Testis (tissue), 3 donors: ENCODE measurements around the gene RNU6-8. TPM values are rescaled to one million over a fixed set of nuclear protein-coding genes. Genes with fewer than 3 reads are reported as not detected.

Experiments used
- DNase-seq: peaks from one replicate; pipeline ENCODE4 v3.0.0-alpha.2; 2019
- H3K27ac ChIP-seq, 2 donors: fragments of 200-600 bp; sonication (generic); one replicate each; pipeline ENCODE4 v1.5.1; 2019
- H3K27me3 ChIP-seq: fragments of 200-600 bp; sonication (generic); one replicate; pipeline ENCODE4 v1.5.1; 2019
- H3K36me3 ChIP-seq: fragments of 200-600 bp; sonication (generic); one replicate; pipeline ENCODE4 v1.5.1; 2017; ENCODE audit warnings: low read depth; ENCODE audit errors: missing control alignments
- H3K4me1 ChIP-seq: fragments of 200-600 bp; sonication (generic); one replicate; pipeline ENCODE4 v1.5.1; 2019
- H3K4me3 ChIP-seq, 2 donors: fragments of 200-600 bp; sonication (generic); one replicate each; pipeline ENCODE4 v1.5.1; 2017 to 2019
- H3K9me3 ChIP-seq: fragments of 200-600 bp; sonication (generic); one replicate; pipeline ENCODE4 v1.5.1; 2017
- POLR2A ChIP-seq: fragments of 450-650 bp; IDR thresholded peaks from one replicate; pipeline ENCODE4 v1.6.1; 2017; ENCODE audit warnings: antibody characterized with exemption, mild to moderate bottlenecking, moderate library complexity
- WGBS, 2 donors: methylation state at CpG; one replicate each; pipeline ENCODE4 v1.1.5; 2018; 5-methylcytosine and 5-hydroxymethylcytosine counted together
- intact Hi-C: fragments of 100-400 bp; cut with DNase I; formaldehyde crosslinking; loops from one replicate; pipeline ENCODE4 v1.15.1; 2023; ENCODE audit warnings: low total_unique reads
- polyA plus RNA-seq: library from polyadenylated mRNA; stranded (reverse); fragments of 350-450 nt; fragmentation: Illumina TruSeq; extraction: RNeasy Lipid Tissue Mini Kit (QIAGEN cat#74804); gene quantifications from one replicate; pipeline ENCODE4 v1.2.3, GENCODE V29; 2014; ENCODE audit warnings: low read depth, low replicate concordance; ENCODE audit not compliant: insufficient read depth
- small RNA-seq, 2 donors: library from RNA; depleted of rRNA; stranded (forward); fragments of <200 nt; gene quantifications; one replicate each; pipeline ENCODE3, GENCODE V24; 2016
- total RNA-seq, 2 donors: library from RNA; depleted of rRNA; stranded (reverse); fragments of >200 nt; gene quantifications; one replicate each; pipeline ENCODE4 v1.2.3, GENCODE V29; 2016
- TF ChIP-seq, protein P1 (sequence below), 3 experiments: fragments of 450-650 bp in 2 of 3; fragments of 200-600 bp in 1 of 3; sonication (generic) in 1 of 3; IDR thresholded peaks; one replicate each; pipeline ENCODE4 v1.5.1; 2016 to 2019; ENCODE audit warnings: antibody characterized with exemption in 3 of 3, mild to moderate bottlenecking in 2 of 3, moderate library complexity in 1 of 3

The RNU6-8 gene
- total and polyA plus RNA-seq, 3 donors from 2014 or later = not detected

- Histone ChIP-seq H3K4me1 (no peaks in the 10 kb centered on the region), H3K27ac (no peak overlapping the region), H3K4me3 (no peak overlapping the region), H3K9me3 (no peaks in the 10 kb centered on the region), H3K27me3 (no peaks in the 10 kb centered on the region), H3K36me3 (no peaks in the 10 kb centered on the region)
- WGBS, 2 donors = 80 to 93% methylated on average over 1 of the region's 1 CpG
- TF ChIP-seq, protein P1, sequence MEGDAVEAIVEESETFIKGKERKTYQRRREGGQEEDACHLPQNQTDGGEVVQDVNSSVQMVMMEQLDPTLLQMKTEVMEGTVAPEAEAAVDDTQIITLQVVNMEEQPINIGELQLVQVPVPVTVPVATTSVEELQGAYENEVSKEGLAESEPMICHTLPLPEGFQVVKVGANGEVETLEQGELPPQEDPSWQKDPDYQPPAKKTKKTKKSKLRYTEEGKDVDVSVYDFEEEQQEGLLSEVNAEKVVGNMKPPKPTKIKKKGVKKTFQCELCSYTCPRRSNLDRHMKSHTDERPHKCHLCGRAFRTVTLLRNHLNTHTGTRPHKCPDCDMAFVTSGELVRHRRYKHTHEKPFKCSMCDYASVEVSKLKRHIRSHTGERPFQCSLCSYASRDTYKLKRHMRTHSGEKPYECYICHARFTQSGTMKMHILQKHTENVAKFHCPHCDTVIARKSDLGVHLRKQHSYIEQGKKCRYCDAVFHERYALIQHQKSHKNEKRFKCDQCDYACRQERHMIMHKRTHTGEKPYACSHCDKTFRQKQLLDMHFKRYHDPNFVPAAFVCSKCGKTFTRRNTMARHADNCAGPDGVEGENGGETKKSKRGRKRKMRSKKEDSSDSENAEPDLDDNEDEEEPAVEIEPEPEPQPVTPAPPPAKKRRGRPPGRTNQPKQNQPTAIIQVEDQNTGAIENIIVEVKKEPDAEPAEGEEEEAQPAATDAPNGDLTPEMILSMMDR (IDR thresholded peaks at IDR 0.05) = no peak
- TF ChIP-seq POLR2A = no peak
- DNase-seq = no peak
- intact Hi-C loops = no loop called here
These were observed 36.1 kb downstream of the RNU6-8 start for GRCh38 chr14:32166924-32167323.

DNA sequence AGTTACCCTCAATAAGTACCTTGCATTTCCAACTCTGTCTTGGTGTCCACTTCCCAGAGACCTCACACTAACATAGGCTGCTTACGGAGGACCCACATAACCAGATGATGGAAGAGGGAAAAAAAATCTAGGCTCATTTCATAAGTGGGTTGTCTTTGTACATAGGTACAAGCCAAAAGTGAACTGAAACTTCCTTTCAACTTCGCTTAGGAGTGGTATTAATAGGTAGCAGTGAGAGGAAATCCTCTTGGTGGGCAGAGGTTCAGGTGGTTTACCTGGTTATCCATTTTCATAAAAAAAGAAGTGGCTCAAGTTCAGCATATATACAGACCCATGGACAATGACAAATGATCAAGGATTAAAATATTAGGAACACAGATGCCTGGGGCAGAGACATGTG is 37.0 kb downstream of the RNU6-8 start:
- 91 to 96% methylated on average over 2 of the region's 2 CpGs for WGBS, 2 donors
- H3K4me3 ChIP-seq = no peak overlapping the region
- no peak for DNase-seq
- no peaks in the 10 kb centered on the region for H3K9me3 ChIP-seq
- no peaks in the 10 kb centered on the region for H3K27me3 ChIP-seq
- H3K4me1 ChIP-seq = no peaks in the 10 kb centered on the region
- no peaks in the 10 kb centered on the region for H3K36me3 ChIP-seq
- TF ChIP-seq POLR2A = no peak
- TF ChIP-seq, protein P1 (IDR thresholded peaks at IDR 0.05) = no peak
- intact Hi-C loops = no loop called here
- no peak overlapping the region for H3K27ac ChIP-seq

Small RNA genes within 50 kb of the gene (small RNA-seq; reads per million reads assigned to genes)
- gene RNU6-7 (0 to 0.66 reads per million in 2 donors), gene RNU6-8 (0 reads per million in 2 donors)

Other genes starting within 250 kb of the RNU6-8 start
- 100 to 1,000 TPM; 115 to 161 TPM for gene ARHGAP5, start 126.0 kb downstream of the RNU6-8 start, total RNA-seq
- gene ARHGAP5, start 126.0 kb downstream of the RNU6-8 start, polyA plus RNA-seq = 41.5 TPM
- gene RNU6-7, start 1.2 kb downstream of the RNU6-8 start, total RNA-seq = not detected
- gene RNU6-7, start 1.2 kb downstream of the RNU6-8 start, polyA plus RNA-seq = not detected
- 10 to 100 TPM; 26.6 to 30.9 TPM for gene AKAP6, start 126.0 kb upstream of the RNU6-8 start, total RNA-seq
- gene AKAP6, start 126.0 kb upstream of the RNU6-8 start, polyA plus RNA-seq = 30.9 TPM